ENCODE results near the gene XXYLT1.

XXYLT1 gene

DNA sequence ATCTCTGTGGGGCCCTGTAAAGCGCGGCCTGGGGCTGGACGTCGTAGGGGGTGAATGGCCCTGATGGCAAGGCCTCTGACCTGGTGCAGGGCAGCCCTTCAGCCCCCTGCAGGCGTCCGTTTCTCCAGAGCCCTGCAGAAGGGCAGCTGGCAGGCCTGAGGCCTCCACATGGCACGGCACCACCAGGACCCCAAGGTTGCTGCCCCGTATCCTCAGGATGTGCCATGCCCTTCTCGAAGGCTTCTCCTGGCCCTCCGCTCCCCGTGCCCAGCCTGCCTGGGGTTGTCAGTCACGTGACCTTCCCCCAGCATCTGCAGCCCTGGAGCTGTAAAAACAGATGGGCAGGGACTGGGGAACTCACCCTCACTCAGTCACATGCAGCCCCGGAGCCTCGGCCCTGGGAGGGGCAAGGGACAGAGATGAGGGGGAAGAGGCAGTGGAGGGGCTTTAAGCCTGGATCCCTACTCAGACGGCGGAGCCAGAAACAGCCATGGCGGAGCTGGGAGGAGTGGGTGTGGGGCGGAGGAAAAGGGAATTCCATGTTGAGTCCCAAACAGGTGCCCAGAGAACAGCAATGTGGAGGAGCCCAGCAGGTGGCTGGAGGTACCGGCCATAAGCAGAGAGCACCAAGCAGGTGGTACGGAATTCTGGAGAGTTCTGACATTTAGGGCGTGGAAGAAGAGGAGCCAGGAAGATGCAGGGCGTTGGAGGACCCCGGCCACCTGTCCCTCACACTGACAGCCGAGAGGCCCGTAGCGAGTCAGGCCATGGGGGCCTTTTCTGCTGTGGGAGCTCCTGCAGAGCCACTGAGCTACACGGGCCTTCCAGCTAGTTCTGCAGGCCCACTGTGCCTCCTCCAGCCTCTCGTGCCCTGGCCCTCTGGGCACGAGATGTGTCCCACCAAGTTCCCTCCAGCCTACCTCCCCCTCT, 193.1 kb downstream of the XXYLT1 start:
- no peak for DNase-seq (ENCODE audit: low read depth)

GRCh38 chr3:195076981-195077610, 193.9 kb downstream of the XXYLT1 start:
- DNase-seq (ENCODE audit: low read depth): no peak

DNA sequence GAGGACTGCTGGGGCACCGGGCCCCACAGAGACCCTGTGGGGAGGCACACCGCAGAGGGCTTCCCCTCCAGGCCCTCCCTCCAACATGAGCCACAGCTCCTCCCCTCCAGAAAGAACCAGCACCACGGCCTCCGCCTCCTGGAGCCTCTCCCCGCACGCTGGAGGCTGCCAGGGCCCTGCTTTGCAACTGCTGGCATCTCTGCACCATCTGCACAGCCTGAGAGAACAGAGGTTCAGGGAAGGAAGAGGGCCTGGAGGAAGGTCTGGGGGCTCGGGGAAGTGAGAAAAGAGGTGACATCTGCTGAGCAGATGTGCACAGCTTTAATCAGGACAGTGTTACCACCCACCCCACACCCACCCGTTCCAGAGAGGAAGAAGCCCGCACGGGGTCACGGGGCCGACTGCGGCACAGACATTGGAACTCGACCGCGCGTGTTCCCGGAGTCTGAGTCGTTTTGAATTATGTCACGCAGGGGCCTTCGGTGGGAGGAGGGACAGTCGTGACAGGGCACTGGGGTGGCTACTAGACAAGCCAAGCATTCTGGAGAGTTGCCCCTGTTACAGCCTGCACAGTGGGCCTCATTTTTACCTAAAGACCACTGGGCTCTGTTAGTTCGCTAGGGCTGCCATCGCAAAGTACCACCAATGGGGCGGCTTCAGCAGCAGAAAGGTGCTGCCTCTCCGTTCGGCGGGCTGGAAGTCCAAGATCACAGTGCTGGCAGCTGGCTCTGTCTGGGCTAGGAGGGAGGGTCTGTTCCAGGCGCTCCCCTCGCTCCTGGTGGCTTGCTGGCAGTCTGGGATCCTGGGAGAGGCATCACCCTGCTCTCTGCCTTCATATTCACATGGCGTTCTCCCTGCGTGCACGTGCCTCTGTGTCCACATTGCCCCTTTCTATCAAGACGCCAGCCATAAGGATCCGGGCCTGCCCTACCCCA, 194.8 kb downstream of the XXYLT1 start:
- DNase-seq (ENCODE audit: low read depth): no peak

DNA sequence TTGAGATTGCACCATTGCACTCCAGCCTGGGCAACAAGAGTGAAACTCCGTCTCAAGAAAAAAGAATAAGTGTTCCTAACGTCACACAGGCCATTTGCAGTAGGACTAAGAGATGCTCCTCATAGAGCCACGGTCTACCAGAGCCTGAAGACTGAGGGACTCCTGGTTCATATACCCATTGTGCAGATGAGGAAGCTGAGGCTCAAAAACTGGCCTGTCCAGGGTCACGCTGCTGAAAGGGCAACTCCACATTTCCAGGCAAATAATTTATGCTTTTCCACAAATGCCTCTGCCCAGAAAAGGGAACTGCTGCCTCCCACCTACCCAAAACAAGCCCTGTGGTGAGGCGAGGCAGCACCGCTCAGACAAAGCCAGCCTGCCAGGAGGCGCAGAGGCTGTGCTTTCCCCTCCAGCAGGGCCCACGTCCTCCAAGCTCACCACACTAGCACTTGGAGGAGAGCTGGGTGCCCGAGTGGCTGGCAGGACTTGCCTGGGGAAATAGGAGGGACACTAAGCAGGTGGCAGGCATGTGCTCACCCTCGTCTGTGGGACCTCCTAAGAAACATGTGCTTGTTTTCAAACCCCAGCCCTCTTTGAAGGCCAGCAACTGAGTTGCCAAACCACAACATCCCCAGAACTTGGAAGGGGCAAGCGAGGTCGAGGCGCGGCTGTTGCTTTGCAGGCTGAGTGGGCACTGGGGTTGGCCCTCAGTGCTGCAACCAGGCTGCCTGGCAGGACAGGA, 195.6 kb downstream of the XXYLT1 start:
- DNase-seq (ENCODE audit: low read depth): peak; percentile 37

GRCh38 chr3:195073866-195074860, 196.8 kb downstream of the XXYLT1 start:
- no peak for DNase-seq (ENCODE audit: low read depth)

DNA sequence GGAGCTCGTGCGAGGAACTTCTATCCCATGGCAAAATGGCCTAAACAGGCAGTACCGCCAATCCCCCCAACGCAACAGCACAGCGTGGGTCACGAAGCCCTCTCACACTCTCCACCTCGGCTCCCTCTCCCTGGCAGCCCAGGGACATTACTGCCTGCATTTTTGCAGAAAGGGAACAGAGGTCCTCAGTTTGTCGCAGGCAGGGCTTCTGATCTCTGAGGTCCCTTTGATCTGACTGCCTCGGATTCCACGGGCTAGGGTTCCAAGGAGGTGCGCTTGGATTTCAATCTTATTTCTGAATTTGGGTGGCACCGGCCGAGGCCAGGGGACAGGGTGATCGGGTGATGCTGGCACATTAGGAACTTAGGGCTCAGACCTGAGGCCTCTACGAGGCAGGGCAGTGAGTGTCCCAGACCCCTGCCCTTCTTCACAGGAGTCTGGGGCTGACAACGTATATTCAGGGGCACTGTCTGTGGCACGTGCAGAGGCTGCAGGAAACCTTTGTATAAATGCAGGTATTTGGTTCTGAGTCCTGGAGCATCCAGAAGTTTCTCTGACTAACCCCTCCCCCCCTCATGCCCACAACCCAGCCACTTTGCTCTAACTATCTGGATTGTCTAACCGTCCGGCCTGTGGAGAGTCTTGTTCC, 197.9 kb downstream of the XXYLT1 start:
- no peak for DNase-seq (ENCODE audit: low read depth)

- DNase-seq (ENCODE audit: low read depth): no peak
Measured at GRCh38 chr3:195071916-195072820, 198.8 kb downstream of the XXYLT1 start.

DNA sequence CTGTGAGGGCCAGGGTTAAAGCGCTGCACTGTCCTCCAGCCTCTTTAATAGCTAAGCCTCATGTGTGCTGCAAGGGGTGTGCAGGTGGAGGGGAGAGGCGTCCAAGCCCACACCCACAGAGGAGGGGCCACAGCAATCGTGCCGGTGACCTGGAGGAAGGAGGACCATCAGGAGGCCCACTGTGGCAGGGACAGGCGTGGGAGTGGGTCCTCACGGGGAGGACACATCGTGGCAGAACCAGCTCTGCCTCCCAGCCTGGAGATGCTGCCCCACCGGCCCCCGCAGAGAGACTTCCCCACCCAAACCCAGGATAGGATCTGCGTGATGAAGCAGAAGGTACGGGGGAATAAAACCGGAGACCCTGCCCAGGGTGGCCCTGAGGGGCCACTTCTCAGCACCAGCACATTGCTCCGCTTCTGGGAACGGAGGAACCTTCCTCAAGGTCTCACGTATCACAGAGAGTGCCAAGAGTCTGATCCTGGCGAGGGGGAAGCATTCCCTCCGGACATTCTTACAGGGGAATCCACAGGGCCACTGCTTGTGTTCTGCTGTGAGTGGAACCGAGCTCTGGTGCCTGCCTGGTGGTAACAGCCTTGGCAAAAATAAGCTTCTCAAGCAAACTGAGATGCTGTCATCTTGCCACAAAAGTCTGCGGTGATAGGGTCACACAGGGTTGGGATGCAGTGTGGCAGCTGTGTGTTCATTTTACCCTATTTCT, 199.8 kb downstream of the XXYLT1 start:
- no peak for DNase-seq (ENCODE audit: low read depth)

GRCh38 chr3:195070336-195070735, 200.6 kb downstream of the XXYLT1 start:
- DNase-seq (ENCODE audit: low read depth): no peak

DNA sequence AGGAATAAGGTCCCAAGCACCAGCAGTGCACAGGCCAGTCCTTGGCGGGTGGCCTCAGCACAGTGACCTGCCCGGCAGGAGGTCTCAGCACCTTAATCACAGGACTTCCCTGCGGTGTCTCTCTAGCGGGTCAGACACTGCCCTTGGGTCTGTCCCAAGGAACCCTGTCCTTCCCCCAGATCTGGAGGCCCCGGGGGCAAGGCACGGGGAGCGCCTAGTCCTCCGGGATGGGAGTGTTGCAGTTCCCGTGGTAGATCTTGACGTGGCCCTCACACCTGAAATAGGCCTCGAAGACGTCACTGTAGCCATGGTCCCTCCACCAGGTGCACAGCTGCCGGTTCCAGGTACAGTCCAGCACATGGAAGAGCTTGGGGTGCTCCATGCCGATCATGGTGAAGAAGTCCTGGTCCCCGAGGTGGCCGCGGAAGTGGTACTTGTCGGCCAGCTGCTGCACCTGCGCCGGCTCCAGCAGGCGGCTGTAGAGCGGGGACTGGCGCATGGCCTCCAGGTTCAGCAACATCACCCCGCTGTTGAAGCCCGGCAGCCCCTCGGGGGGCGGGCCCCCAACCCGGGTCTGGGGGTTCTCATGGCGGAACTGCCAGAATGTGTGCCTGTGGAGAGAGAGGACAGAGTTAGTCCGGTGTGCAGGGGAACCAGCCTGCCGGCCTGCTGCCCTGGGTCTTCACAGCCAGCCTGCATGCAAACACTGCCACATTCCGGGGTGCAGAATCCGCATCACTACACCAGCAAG, 201.3 kb downstream of the XXYLT1 start:
- no peak for DNase-seq (ENCODE audit: low read depth)

DNA sequence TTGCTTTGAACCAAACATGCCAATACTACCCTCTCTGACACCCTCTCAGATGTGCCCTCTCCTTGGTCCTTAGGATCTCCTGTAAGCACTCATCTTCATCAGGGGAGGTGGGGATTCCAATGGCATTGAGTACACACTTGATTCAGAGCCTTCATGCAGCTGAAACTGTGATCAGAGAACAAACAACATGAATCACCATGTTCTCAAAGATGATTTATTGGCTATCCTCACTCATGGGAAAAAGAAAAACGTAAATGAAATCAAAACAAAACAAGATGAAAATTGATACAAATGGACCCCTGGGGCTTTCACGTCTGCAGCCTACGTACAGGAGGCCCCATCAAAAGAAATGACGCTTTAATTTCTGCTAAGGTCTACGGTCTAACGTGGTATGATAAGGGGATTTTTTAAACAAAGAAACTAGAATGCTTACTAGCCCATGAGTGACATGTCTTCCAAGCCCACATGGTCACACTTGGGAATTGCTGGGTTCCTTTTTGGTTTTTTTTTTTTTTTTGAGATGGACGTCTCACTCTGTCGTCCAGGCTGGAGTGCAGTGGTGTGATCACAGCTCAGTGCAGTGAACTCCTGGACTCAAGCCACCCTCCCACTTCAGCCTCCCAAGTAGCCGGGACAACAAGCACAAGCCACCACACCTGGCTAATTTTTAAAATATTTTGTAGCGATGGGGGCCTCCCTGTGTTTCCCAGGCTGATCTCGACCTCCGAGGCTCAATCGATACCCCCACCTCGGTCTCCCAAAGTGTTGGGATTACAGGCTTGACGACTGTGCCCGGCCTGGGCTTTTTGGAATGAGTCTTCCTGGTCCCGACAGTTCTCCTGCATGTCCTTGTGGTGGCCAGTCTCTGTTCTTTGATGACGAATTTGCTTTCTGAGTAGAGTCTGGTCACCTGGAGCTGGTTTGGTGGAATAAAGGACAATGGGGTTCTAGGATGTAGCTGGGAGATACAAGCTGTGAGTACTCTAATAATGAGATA, 202.6 kb downstream of the XXYLT1 start:
- DNase-seq (ENCODE audit: low read depth): peak; percentile 39

DNA sequence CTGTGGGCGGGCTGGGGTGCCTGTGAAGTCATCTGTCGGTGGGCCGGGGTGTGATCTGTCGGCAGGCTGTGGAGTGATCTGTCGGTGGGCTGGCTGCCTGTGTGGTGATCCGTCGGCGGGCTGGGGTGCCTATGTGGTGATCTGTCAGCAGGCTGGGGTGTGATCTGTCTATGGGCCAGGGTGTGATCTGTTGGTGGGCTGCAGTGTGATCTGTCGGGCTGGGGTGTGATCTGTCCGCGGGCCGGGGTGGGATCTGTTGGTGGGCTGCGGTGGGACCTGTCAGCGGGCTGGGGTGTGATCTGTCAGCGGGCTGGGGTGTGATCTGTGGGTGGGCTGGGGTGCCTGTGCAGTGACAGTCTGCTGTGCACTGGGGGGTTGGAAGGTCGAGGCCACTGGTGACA, 204.5 kb downstream of the XXYLT1 start:
- no peak for DNase-seq (ENCODE audit: low read depth)

DNA sequence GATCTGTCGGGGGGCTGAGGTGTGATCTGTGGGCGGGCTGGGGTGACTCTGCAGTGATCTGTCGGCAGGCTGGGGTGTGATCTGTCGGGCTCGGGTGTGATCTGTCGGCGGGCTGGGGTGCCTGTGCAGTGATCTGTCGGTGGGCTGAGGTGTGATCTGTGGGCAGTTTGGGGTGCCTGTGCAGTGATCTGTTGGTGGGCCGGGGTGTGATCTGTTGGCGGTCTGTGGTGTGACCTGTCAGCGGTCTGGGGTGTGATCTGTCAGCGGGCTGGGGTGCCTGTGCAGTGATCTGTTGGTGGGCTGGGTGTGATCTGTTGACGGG, 205.1 kb downstream of the XXYLT1 start:
- no peak for DNase-seq (ENCODE audit: low read depth)

DNA sequence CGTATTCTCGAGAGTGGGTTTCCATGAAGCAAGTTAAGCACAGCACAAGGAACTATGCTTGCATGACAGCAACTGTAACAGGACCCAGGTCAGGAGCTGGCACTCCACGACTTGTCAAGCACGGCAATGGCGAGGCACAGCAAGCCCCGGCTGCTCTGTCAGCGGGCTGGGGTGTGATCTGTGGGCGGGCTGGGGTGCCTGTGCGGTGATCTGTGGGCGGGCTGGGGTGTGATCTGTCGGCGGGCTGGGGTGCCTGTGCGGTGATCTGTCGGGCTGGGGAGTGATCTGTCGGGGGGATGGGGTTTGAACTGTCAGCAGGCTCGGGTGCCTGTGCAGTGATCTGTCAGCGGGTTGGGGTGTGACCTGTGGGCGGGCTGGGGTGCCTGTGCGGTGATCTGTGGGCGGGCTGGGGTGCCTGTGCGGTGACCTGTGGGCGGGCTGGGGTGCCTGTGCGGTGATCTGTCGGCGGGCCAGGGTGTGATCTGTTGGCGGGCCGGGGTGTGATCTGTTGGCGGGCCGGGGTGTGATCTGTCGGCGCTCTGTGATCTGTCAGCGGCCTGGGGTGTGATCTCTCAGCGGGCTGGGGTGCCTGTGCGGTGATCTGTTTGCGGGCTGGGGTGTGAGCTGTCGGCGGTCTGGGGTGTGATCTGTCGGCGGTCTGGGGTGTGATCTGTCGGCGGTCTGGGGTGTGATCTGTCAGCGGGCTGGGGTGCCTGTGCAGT, 205.7 kb downstream of the XXYLT1 start:
- no peak for DNase-seq (ENCODE audit: low read depth)

- DNase-seq (ENCODE audit: low read depth): no peak
Measured at GRCh38 chr3:195064300-195064931, 206.5 kb downstream of the XXYLT1 start.

Measured in iris pigment epithelial cell (primary cell).